ENCODE results near the gene FOXL2. TPM values are rescaled to one million over a fixed set of nuclear protein-coding genes. Genes with fewer than 3 reads are reported as not detected.
A peak's percentile ranks its signal among the peaks of the same experiment; 100 is the strongest.

FOXL2 gene
- total RNA-seq, 1 donor from 2014 or later, result not detected

DNA sequence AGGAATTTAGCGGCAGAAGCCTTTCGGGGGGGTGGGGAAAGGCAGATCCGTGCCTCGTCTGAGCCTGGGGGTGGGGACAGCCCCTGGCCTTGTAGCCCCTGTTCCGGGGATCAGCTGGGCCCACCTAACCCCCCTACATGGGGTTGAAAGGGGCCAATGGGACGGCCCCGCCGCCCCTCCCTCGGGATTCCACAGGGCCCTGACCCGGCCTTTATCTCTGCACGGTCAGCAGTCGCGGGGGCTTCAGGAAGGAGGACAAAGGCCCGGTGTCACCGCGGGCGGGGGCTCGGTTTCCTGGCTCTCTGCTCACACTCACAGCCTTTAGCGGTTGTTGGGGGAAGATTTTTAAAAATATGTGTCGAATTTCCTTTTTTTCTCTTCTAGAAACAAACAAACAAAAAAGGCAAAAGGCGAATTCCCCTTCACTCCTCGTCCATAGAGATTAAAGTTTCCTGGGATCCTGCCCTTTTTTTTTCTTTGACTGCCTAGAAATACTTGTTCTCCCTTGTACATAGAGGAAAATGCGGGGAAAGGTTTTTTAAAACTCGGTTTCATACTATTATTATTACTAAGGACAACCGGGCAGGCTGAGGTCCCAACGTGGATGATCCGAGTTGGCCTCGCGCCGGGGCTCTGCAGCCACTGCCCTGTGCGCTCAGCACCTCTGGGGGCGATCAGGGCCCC is 7.9 kb downstream of the FOXL2 start:
- DNase-seq (no peak), ATAC-seq (no peak)
- Histone ChIP-seq H3K36me3 (no peaks in the 10 kb centered on the region), H3K27ac (no peak overlapping the region), H3K4me1 (peaks cover 49% of the 10 kb centered on the region), H3K9me3 (no peaks in the 10 kb centered on the region), H3K4me3 (no peak overlapping the region), H3K27me3 (ENCODE audit: low read depth) (peaks cover 96% of the 10 kb centered on the region)
- no peak for TF ChIP-seq CTCF (IDR thresholded peaks at IDR 0.05)
- intact Hi-C loops (cut with DNase I), result no loop called here

- Histone ChIP-seq H3K27me3 (ENCODE audit: low read depth) (peaks cover 88% of the 10 kb centered on the region), H3K4me3 (no peak overlapping the region), H3K9me3 (no peaks in the 10 kb centered on the region), H3K27ac (no peak overlapping the region), H3K36me3 (no peaks in the 10 kb centered on the region), H3K4me1 (peaks cover 46% of the 10 kb centered on the region)
- intact Hi-C loops (cut with DNase I), result no loop called here
- ATAC-seq, result peak in 1 of 2 donors; percentile 6
- DNase-seq, result no peak
- no peak for TF ChIP-seq CTCF (IDR thresholded peaks at IDR 0.05)
Observed at GRCh38 chr3:138938056-138938876, 8.7 kb downstream of the FOXL2 start.

DNA sequence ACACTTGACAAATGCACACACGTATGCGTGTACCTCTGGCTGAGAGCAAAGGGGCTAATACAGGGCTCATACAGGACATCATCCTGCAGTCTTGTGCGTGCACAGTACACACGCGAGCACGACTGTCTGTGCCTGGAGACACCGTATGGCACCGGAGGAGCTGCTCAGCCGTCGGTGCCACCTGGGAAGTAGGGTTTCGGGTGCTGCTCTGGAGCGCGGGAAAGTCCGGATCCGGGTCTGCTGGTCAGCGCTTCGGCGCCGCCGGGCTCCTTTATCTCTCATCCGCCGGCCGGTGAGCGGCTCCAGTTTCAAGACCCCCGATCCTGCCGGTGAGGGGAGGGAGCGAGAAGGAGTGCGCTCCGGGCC is 9.3 kb downstream of the FOXL2 start:
- peaks cover 82% of the 10 kb centered on the region for H3K27me3 ChIP-seq (ENCODE audit: low read depth)
- no peak overlapping the region for H3K4me3 ChIP-seq
- no peaks in the 10 kb centered on the region for H3K36me3 ChIP-seq
- TF ChIP-seq CTCF (IDR thresholded peaks at IDR 0.05), result no peak
- H3K27ac ChIP-seq, result no peak overlapping the region
- no peak for DNase-seq
- peaks cover 46% of the 10 kb centered on the region for H3K4me1 ChIP-seq
- ATAC-seq, result peak; percentile 2 to 28
- H3K9me3 ChIP-seq, result no peaks in the 10 kb centered on the region
- intact Hi-C loops (cut with DNase I), result no loop called here

DNA sequence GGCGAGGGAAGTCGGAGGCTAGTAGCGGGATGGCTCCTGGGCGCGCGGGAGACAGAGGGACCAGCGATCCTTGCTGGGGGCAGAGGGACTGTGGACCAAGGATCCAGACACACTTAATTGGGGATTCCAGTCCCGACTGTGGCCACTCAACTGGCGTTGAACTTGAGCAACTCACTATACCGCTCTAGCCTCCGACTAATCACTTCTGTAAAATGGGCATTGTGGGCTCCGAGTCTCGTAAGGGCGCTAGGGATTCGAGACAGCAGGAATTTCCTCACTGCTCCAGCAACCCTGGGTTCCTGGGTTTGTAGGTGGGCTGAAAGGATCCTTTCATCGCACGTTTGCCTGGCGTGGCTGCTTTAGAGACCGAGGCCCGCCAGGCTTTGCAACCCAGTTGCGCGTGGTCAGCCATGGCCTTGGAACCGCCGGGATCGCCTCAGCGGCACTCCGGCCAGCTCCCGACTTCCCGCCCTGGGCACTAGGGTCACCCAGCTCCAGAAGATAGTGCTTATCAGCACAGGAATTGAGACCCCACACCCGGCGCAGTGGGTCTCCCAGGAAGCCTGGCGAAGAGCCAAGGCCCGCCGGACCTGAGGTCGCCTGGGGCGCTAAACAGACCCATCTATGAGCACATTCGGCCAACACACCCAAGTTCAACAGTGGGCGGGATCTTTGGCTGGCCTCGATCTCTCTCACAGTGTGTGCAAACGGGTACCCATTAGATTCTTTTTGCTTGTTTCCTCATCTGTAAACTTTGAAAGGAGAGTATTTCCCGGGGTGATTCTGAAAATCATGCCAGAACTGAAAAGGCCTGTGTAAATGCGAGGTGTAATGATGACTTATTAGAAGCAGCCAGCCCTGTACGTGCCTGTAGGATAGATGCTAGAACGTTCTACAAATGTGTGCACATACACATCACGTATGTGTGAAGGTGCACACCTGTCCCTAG is 9.9 kb downstream of the FOXL2 start:
- no peak for DNase-seq
- H3K4me3 ChIP-seq, result peak overlapping the region; percentile 47

More for the DNA sequence above, 9.9 kb downstream of the FOXL2 start:
- intact Hi-C loops (cut with DNase I), result no loop called here
- no peak overlapping the region for H3K27ac ChIP-seq
- TF ChIP-seq CTCF (IDR thresholded peaks at IDR 0.05), result no peak
- peak in 1 of 2 donors; percentile 4 for ATAC-seq
- no peaks in the 10 kb centered on the region for H3K9me3 ChIP-seq
- peaks cover 76% of the 10 kb centered on the region for H3K27me3 ChIP-seq (ENCODE audit: low read depth)
- H3K36me3 ChIP-seq, result no peaks in the 10 kb centered on the region
- peaks cover 46% of the 10 kb centered on the region for H3K4me1 ChIP-seq

All from lower lobe of right lung (tissue), 2 donors.